HL-60 (cell line): ENCODE data around the gene SPAG7.

ENCODE experiments used
- TF ChIP-seq, protein P1 (sequence below): IDR thresholded peaks from one replicate; pipeline ENCODE4 v1.5.1; 2011; ENCODE audit warnings: low read length, control low read depth, inconsistent platforms; ENCODE audit not compliant: insufficient read depth
- TF ChIP-seq, protein P2 (sequence below): IDR thresholded peaks from 2 replicates; pipeline ENCODE4 v1.6.1; 2012; ENCODE audit warnings: low read depth; ENCODE audit not compliant: insufficient replicate concordance

DNA sequence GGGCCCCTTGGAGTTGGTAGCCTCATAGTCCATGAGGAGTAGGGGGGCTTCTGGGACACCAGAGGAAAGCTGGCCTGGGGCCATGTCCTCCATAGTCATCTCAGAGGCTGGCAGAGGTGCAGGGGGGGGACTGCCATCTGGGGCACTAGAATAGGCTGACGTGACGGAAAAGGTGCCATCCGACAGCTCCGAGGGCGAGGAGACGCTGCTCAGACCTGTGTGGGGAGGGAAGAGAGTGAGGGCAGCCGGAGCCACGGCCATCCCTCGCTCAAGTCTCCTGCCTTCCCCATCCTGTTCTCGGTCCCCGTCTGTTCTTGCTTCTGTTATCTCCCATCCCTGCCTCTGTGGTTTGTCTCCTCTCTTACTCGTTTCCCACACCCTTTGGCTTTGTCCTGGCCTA, 4.7 kb upstream of the SPAG7 start:
- TF ChIP-seq, protein P1, sequence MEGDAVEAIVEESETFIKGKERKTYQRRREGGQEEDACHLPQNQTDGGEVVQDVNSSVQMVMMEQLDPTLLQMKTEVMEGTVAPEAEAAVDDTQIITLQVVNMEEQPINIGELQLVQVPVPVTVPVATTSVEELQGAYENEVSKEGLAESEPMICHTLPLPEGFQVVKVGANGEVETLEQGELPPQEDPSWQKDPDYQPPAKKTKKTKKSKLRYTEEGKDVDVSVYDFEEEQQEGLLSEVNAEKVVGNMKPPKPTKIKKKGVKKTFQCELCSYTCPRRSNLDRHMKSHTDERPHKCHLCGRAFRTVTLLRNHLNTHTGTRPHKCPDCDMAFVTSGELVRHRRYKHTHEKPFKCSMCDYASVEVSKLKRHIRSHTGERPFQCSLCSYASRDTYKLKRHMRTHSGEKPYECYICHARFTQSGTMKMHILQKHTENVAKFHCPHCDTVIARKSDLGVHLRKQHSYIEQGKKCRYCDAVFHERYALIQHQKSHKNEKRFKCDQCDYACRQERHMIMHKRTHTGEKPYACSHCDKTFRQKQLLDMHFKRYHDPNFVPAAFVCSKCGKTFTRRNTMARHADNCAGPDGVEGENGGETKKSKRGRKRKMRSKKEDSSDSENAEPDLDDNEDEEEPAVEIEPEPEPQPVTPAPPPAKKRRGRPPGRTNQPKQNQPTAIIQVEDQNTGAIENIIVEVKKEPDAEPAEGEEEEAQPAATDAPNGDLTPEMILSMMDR: no peak
- TF ChIP-seq, protein P2, sequence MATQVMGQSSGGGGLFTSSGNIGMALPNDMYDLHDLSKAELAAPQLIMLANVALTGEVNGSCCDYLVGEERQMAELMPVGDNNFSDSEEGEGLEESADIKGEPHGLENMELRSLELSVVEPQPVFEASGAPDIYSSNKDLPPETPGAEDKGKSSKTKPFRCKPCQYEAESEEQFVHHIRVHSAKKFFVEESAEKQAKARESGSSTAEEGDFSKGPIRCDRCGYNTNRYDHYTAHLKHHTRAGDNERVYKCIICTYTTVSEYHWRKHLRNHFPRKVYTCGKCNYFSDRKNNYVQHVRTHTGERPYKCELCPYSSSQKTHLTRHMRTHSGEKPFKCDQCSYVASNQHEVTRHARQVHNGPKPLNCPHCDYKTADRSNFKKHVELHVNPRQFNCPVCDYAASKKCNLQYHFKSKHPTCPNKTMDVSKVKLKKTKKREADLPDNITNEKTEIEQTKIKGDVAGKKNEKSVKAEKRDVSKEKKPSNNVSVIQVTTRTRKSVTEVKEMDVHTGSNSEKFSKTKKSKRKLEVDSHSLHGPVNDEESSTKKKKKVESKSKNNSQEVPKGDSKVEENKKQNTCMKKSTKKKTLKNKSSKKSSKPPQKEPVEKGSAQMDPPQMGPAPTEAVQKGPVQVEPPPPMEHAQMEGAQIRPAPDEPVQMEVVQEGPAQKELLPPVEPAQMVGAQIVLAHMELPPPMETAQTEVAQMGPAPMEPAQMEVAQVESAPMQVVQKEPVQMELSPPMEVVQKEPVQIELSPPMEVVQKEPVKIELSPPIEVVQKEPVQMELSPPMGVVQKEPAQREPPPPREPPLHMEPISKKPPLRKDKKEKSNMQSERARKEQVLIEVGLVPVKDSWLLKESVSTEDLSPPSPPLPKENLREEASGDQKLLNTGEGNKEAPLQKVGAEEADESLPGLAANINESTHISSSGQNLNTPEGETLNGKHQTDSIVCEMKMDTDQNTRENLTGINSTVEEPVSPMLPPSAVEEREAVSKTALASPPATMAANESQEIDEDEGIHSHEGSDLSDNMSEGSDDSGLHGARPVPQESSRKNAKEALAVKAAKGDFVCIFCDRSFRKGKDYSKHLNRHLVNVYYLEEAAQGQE: no peak
